ENCODE results near the gene TUBA3E.
"Not testable (repeated sequence)": the region's sequence is repeated elsewhere in the genome, so short reads cannot be mapped to it uniquely, and the experiment has no call there.

The TUBA3E gene

GRCh38 chr2:130198343-130198742 is at the start of gene TUBA3E:
Gene TUBA3E (minus strand): TSS chr2:130198439. CDS start chr2:130198360, 79 bp downstream.
- H3K9me3 ChIP-seq, result no peaks in the 10 kb centered on the region
- peaks cover 6% of the 10 kb centered on the region for H3K27me3 ChIP-seq
- H3K4me1 ChIP-seq (ENCODE audit: control insufficient read depth in 1 of 2, insufficient read depth in 1 of 2, low read depth in 1 of 2, low read length in 1 of 2), result no peaks in the 10 kb centered on the region
- no peaks in the 10 kb centered on the region for H3K36me3 ChIP-seq
- TF ChIP-seq CTCF (IDR thresholded peaks at IDR 0.05), result no peak
- H3K4me3 ChIP-seq (ENCODE audit: low read depth in 1 of 2, low read length in 1 of 2), result no peak within 1 kb of the TSS
- no peak within 1 kb of the TSS for H3K27ac ChIP-seq

- peaks cover 24% of the 10 kb centered on the region for H3K27me3 ChIP-seq
- no peak overlapping the region for H3K27ac ChIP-seq
- H3K9me3 ChIP-seq, result no peaks in the 10 kb centered on the region
- H3K4me3 ChIP-seq (ENCODE audit: low read depth in 1 of 2, low read length in 1 of 2), result no peak overlapping the region
- TF ChIP-seq CTCF (IDR thresholded peaks at IDR 0.05), result no peak
- no peaks in the 10 kb centered on the region for H3K36me3 ChIP-seq
- no peaks in the 10 kb centered on the region for H3K4me1 ChIP-seq (ENCODE audit: control insufficient read depth in 1 of 2, insufficient read depth in 1 of 2, low read depth in 1 of 2, low read length in 1 of 2)
Observed at GRCh38 chr2:130246430-130246829, 48.2 kb upstream of the TUBA3E start.

GRCh38 chr2:130245976-130246375 is 47.7 kb upstream of the TUBA3E start:
- H3K27ac ChIP-seq, result no peak overlapping the region
- peaks cover 21% of the 10 kb centered on the region for H3K27me3 ChIP-seq
- no peaks in the 10 kb centered on the region for H3K9me3 ChIP-seq
- no peaks in the 10 kb centered on the region for H3K36me3 ChIP-seq
- no peaks in the 10 kb centered on the region for H3K4me1 ChIP-seq (ENCODE audit: control insufficient read depth in 1 of 2, insufficient read depth in 1 of 2, low read depth in 1 of 2, low read length in 1 of 2)
- H3K4me3 ChIP-seq (ENCODE audit: low read depth in 1 of 2, low read length in 1 of 2), result no peak overlapping the region
- no peak for TF ChIP-seq CTCF (IDR thresholded peaks at IDR 0.05)

- H3K4me3 ChIP-seq (ENCODE audit: low read depth in 1 of 2, low read length in 1 of 2), result no peak overlapping the region
- peaks cover 6% of the 10 kb centered on the region for H3K27me3 ChIP-seq
- no peak overlapping the region for H3K27ac ChIP-seq
- H3K36me3 ChIP-seq, result no peaks in the 10 kb centered on the region
- no peaks in the 10 kb centered on the region for H3K9me3 ChIP-seq
- H3K4me1 ChIP-seq (ENCODE audit: control insufficient read depth in 1 of 2, insufficient read depth in 1 of 2, low read depth in 1 of 2, low read length in 1 of 2), result no peaks in the 10 kb centered on the region
- no peak for TF ChIP-seq CTCF (IDR thresholded peaks at IDR 0.05)
Observed at GRCh38 chr2:130243359-130243758, 45.1 kb upstream of the TUBA3E start.

GRCh38 chr2:130241041-130241707 is 42.9 kb upstream of the TUBA3E start:
- Histone ChIP-seq H3K27ac (no peak overlapping the region), H3K9me3 (no peaks in the 10 kb centered on the region), H3K4me1 (ENCODE audit: control insufficient read depth in 1 of 2, insufficient read depth in 1 of 2, low read depth in 1 of 2, low read length in 1 of 2) (no peaks in the 10 kb centered on the region), H3K36me3 (no peaks in the 10 kb centered on the region), H3K4me3 (ENCODE audit: low read depth in 1 of 2, low read length in 1 of 2) (no peak overlapping the region), H3K27me3 (peaks cover 5% of the 10 kb centered on the region)
- no peak for TF ChIP-seq CTCF (IDR thresholded peaks at IDR 0.05)

- H3K27me3 ChIP-seq, result peaks cover 11% of the 10 kb centered on the region
- H3K9me3 ChIP-seq, result not testable (repeated sequence)
Observed at GRCh38 chr2:130239581-130239980, 41.3 kb upstream of the TUBA3E start.

GRCh38 chr2:130233066-130233465 is 34.8 kb upstream of the TUBA3E start:
- H3K27ac ChIP-seq; H3K36me3 ChIP-seq; H3K27me3 ChIP-seq; H3K4me3 ChIP-seq (ENCODE audit: low read depth in 1 of 2, low read length in 1 of 2); H3K4me1 ChIP-seq (ENCODE audit: control insufficient read depth in 1 of 2, insufficient read depth in 1 of 2, low read depth in 1 of 2, low read length in 1 of 2); H3K9me3 ChIP-seq: not testable (repeated sequence)

More at GRCh38 chr2:130239581-130239980, 41.3 kb upstream of the TUBA3E start:
- not testable (repeated sequence) for H3K27ac ChIP-seq; H3K4me1 ChIP-seq (ENCODE audit: control insufficient read depth in 1 of 2, insufficient read depth in 1 of 2, low read depth in 1 of 2, low read length in 1 of 2); H3K36me3 ChIP-seq; H3K4me3 ChIP-seq (ENCODE audit: low read depth in 1 of 2, low read length in 1 of 2)
